HEK293 (cell line): Measurements from ENCODE around the gene TXN2.

ENCODE experiments used
- CTCF ChIA-PET: fragments of 350-600 bp; formaldehyde crosslinking; extraction: SDS; loops from one replicate; lab custom pipeline; 2021; ENCODE audit warnings: antibody characterized with exemption; lab: Yijun Ruan, JAX
- POLR2A ChIA-PET: fragments of 300-600 bp; formaldehyde crosslinking; extraction: SDS; loops from one replicate; lab custom pipeline; 2020; ENCODE audit warnings: antibody characterized with exemption, inconsistent platforms; lab: Yijun Ruan, JAX
- H3K27ac ChIP-seq: fragments of 200-500 bp; sonication (Bioruptor generic); 2 replicates; pipeline ENCODE4 v1.5.1; 2014; ENCODE audit warnings: low read depth, low read length, control low read depth, inconsistent platforms; ENCODE audit errors: extremely low read depth
- H3K36me3 ChIP-seq, 2 experiments: fragments of 200-500 bp in 1 of 2; sonication (Bioruptor generic) in 1 of 2; 1 replicate in 1 of 2; 2 replicates in 1 of 2; pipeline ENCODE4 v1.5.1; 2014 to 2017; ENCODE audit warnings: inconsistent platforms in 2 of 2, low read length in 2 of 2; ENCODE audit not compliant: control insufficient read depth in 2 of 2, insufficient read depth in 1 of 2
- H3K4me1 ChIP-seq: fragments of 200-500 bp; sonication (Bioruptor generic); 2 replicates; pipeline ENCODE4 v1.5.1; 2014; ENCODE audit warnings: mild to moderate bottlenecking, low read length, inconsistent platforms; ENCODE audit not compliant: control insufficient read depth, insufficient read depth
- H3K4me3 ChIP-seq: 2 replicates; pipeline ENCODE4 v1.5.1; 2011; ENCODE audit warnings: low read depth, mild to moderate bottlenecking, control low read depth, low read length, moderate library complexity
- H3K9me3 ChIP-seq: fragments of 200-500 bp; sonication (Bioruptor generic); 2 replicates; pipeline ENCODE4 v1.5.1; 2014; ENCODE audit warnings: low read depth, low read length, inconsistent platforms; ENCODE audit not compliant: control insufficient read depth, insufficient read depth
- GFI1B ChIP-seq: fragments of 450-650 bp; formaldehyde crosslinking; IDR thresholded peaks from 2 replicates; pipeline ENCODE4 v1.5.1; 2016; ENCODE audit warnings: missing biosample characterization, missing genetic modification characterization
- KLF8 ChIP-seq: fragments of 450-650 bp; formaldehyde crosslinking; IDR thresholded peaks from 2 replicates; pipeline ENCODE4 v1.5.1; 2016; ENCODE audit warnings: missing biosample characterization, missing genetic modification characterization
- OSR2 ChIP-seq: fragments of 450-650 bp; formaldehyde crosslinking; IDR thresholded peaks from 2 replicates; pipeline ENCODE4 v1.5.1; 2016; ENCODE audit warnings: missing biosample characterization, missing genetic modification characterization
- PRDM10 ChIP-seq: fragments of 450-650 bp; formaldehyde crosslinking; IDR thresholded peaks from 2 replicates; pipeline ENCODE4 v1.5.1; 2016; ENCODE audit warnings: missing biosample characterization, missing genetic modification characterization
- REPIN1 ChIP-seq: fragments of 450-650 bp; formaldehyde crosslinking; IDR thresholded peaks from 2 replicates; pipeline ENCODE4 v1.5.1; 2017; ENCODE audit warnings: missing biosample characterization, missing genetic modification characterization, low read depth
- SETDB1 ChIP-seq: IDR thresholded peaks from one replicate; pipeline ENCODE4 v1.6.1; 2017; ENCODE audit warnings: mild to moderate bottlenecking, low read length, moderate library complexity, mixed read lengths; ENCODE audit not compliant: insufficient read length
- YY2 ChIP-seq: fragments of 450-650 bp; formaldehyde crosslinking; IDR thresholded peaks from 2 replicates; pipeline ENCODE4 v1.5.1; 2016; ENCODE audit warnings: missing biosample characterization, missing genetic modification characterization
- ZBTB17 ChIP-seq: fragments of 450-650 bp; formaldehyde crosslinking; IDR thresholded peaks from 2 replicates; pipeline ENCODE4 v1.5.1; 2016; ENCODE audit warnings: missing biosample characterization, missing genetic modification characterization
- ZNF133 ChIP-seq: fragments of 450-650 bp; formaldehyde crosslinking; IDR thresholded peaks from 2 replicates; pipeline ENCODE4 v1.5.1; 2016; ENCODE audit warnings: missing biosample characterization, missing genetic modification characterization
- ZNF18 ChIP-seq: fragments of 450-650 bp; formaldehyde crosslinking; IDR thresholded peaks from 2 replicates; pipeline ENCODE4 v1.5.1; 2016; ENCODE audit warnings: missing biosample characterization, missing genetic modification characterization
- ZNF23 ChIP-seq: fragments of 450-650 bp; formaldehyde crosslinking; IDR thresholded peaks from 2 replicates; pipeline ENCODE4 v1.5.1; 2016; ENCODE audit warnings: missing biosample characterization, missing genetic modification characterization, borderline replicate concordance
- ZNF24 ChIP-seq: fragments of 450-650 bp; formaldehyde crosslinking; IDR thresholded peaks from 2 replicates; pipeline ENCODE4 v1.5.1; 2016; ENCODE audit warnings: missing biosample characterization, missing genetic modification characterization
- ZNF341 ChIP-seq: fragments of 450-650 bp; formaldehyde crosslinking; IDR thresholded peaks from 2 replicates; pipeline ENCODE4; 2016; ENCODE audit warnings: low read depth, missing biosample characterization, missing genetic modification characterization
- ZNF362 ChIP-seq: fragments of 450-650 bp; formaldehyde crosslinking; IDR thresholded peaks from 2 replicates; pipeline ENCODE4 v1.5.1; 2016; ENCODE audit warnings: missing biosample characterization, missing genetic modification characterization
- ZNF600 ChIP-seq: fragments of 450-650 bp; formaldehyde crosslinking; IDR thresholded peaks from 2 replicates; pipeline ENCODE4 v1.5.1; 2016; ENCODE audit warnings: missing biosample characterization, missing genetic modification characterization
- ZNF704 ChIP-seq: fragments of 450-650 bp; formaldehyde crosslinking; IDR thresholded peaks from 2 replicates; pipeline ENCODE4 v1.5.1; 2016; ENCODE audit warnings: missing biosample characterization, missing genetic modification characterization

TXN2 gene

GRCh38 chr22:36449596-36450175, 31.8 kb downstream of the TXN2 start:
- Histone ChIP-seq H3K4me3 (no peak overlapping the region), H3K9me3 (no peaks in the 10 kb centered on the region), H3K4me1 (peaks cover 7% of the 10 kb centered on the region)
- CTCF ChIA-PET, result interaction anchor here (0.7 to 2.0 kb wide), 4 partner anchors 9 to 406 kb away, joined by 3 to 6 read pairs (median 4); no protein-coding TSS in a partner anchor
- POLR2A ChIA-PET, result no interaction called here
- no peak for TF ChIP-seq ZNF133 (tag by site-specific recombination)
- TF ChIP-seq PRDM10 (tag by site-specific recombination), result peak; percentile 76
- TF ChIP-seq, all 188 proteins: peak for 1
- H3K36me3 ChIP-seq, result no peaks in the 10 kb centered on the region
- no peak overlapping the region for H3K27ac ChIP-seq

GRCh38 chr22:36447632-36448031, 33.8 kb downstream of the TXN2 start:
- no peak for TF ChIP-seq ZNF18 (tag by site-specific recombination)
- ChIA-PET CTCF (interaction anchor here (0.5 to 1.7 kb wide), 6 partner anchors 15 to 207 kb away, joined by 3 to 5 read pairs (median 4); no protein-coding TSS in a partner anchor), POLR2A (no interaction called here)
- H3K4me1 ChIP-seq, result peaks cover 7% of the 10 kb centered on the region
- H3K9me3 ChIP-seq, result no peaks in the 10 kb centered on the region
- H3K27ac ChIP-seq, result no peak overlapping the region
- no peak overlapping the region for H3K4me3 ChIP-seq
- H3K36me3 ChIP-seq, result no peaks in the 10 kb centered on the region

- Histone ChIP-seq H3K4me3 (no peak overlapping the region), H3K27ac (no peak overlapping the region), H3K36me3 (no peaks in the 10 kb centered on the region), H3K4me1 (no peaks in the 10 kb centered on the region), H3K9me3 (no peaks in the 10 kb centered on the region)
- POLR2A ChIA-PET, result interaction anchor here (0.7 to 1.4 kb wide), 2 partner anchors 17 to 57 kb away, joined by 3 to 4 read pairs; partner anchors contain the start of gene MYH9
- CTCF ChIA-PET, result interaction anchor here (0.6 to 1.0 kb wide), 3 partner anchors 80 to 1659 kb away, joined by 3 read pairs; no protein-coding TSS in a partner anchor
- TF ChIP-seq REPIN1 (tag by site-specific recombination) (no peak), GFI1B (tag by site-specific recombination) (no peak), ZNF362 (tag by site-specific recombination) (no peak), OSR2 (tag by site-specific recombination) (no peak), ZNF704 (tag by site-specific recombination) (no peak), YY2 (no peak), ZNF24 (tag by site-specific recombination) (no peak), ZBTB17 (peak; percentile 97), SETDB1 (peak; percentile 63), ZNF341 (tag by site-specific recombination) (peak; percentile 89), ZNF600 (tag by site-specific recombination) (peak; percentile 68), KLF8 (tag by site-specific recombination) (no peak), ZNF23 (tag by site-specific recombination) (peak; percentile 80; the same call in 1 of the 2 replicates)
Observed at GRCh38 chr22:36445158-36445668, 36.2 kb downstream of the TXN2 start.
